Astrocyte of the hippocampus (primary cell): ENCODE results near the gene TAS1R3.
"Not testable (repeated sequence)": the region's sequence is repeated elsewhere in the genome, so short reads cannot be mapped to it uniquely, and the experiment has no call there.

ENCODE experiments used
- DNase-seq: peaks from one replicate; pipeline ENCODE4 v3.0.0; 2011; ENCODE audit warnings: low read depth, low spot score

The TAS1R3 gene

DNA sequence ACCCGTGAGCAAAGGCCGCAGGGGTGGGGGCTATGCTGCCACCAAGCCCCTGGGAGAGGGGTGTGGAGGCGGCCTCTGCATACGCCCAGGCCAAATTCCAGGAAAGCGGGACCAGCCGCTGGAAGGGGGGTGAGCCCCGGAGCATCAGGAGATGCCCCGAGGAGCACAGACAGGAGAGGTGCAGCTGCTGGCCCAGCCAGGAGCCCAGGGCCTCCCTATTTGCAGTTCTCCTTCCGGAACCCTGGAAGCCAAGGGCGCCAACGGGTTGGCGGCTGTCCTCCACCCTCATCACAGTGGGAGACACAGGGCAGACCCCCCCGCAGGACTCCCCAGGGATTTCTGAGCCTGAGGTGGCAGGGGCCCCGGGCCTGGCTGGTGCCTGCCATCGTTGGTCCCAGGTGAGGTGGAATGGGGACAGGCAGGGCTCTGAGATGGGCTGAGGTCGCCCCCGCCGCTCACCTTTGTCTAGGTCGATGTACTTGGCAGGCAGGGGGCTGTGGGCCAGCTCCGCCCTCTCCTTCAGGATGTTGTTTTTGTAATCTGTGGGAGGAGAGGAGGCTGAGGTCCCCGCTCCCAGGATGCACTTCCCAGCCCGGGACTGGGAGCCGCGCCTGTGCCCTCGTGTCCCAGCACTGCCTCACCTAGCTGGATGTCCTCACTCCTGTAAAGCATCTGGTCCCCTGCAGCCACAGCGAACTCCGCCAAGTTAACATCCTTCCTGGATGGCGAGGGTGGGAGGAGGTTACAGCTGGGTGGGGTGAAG lies 22.5 kb downstream of the TAS1R3 start:
- no peak for DNase-seq

DNA sequence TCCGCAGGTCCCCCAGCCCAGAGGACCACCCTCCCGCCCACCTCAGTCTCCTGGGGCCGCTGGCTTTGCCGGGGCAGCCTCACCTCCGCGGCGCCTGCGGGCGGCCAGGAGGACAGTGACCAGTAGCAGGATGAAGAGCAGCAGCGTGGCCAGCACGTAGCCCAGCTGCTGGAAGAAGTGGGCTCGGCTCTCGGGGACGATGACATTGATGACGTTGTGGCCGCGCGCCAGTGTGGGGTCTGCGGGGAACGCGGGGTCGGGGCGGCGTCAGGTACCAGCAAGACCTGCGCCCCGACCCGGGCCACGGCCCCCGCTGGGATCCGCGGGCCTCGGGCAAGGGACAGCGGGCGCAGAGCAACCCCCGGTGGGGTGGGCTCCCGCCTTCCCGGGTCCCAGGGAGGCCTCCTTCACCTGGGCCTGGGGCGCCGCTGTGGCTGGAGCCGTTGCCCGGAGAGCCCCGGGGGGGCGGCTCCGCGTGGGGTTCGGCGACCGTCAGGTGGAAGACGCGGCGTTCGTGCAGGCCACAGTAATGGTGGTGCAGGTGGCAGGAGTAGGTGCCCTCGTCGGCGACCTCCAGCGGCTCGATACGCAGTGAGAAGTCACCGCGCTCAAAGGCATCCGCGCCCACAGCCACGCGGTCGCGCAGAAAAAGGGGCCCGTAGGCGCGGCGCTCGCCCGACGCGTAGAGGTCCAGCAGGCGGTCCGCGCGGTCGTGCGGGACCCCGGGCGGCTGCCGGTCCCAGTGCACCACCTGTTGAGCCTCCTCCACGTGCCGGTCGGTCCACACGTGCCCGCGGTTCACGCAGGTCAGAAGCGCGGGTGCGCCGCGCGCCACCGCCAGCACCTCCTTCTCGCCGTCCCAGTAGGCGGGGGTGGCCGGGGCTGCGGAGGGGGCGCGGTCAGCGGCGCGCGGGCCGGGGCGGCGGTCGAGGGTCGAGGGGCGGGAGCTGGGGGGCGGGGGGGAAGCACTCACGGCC lies 23.5 kb downstream of the TAS1R3 start:
- no peak for DNase-seq

DNA sequence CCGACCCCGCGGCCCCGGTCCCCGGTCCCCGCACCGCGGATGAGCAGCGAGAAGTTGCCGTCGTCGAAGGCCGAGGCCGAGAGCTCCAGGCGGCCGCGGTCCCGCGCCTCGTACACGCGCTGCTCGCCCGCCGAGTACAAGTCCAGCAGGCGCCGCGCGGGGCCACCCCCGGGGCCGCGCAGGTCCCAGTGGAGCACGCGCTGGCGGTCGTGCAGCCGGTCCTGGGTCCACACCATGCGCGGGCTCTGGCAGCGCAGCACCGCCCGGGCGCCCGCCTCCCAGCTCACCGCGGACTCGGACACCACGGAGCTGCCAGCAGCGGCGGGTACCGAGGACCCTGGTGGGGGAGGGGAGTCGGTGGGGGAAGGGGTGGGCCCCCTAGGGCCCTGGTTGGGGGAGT lies 24.3 kb downstream of the TAS1R3 start:
- peak; percentile 69 for DNase-seq

DNA sequence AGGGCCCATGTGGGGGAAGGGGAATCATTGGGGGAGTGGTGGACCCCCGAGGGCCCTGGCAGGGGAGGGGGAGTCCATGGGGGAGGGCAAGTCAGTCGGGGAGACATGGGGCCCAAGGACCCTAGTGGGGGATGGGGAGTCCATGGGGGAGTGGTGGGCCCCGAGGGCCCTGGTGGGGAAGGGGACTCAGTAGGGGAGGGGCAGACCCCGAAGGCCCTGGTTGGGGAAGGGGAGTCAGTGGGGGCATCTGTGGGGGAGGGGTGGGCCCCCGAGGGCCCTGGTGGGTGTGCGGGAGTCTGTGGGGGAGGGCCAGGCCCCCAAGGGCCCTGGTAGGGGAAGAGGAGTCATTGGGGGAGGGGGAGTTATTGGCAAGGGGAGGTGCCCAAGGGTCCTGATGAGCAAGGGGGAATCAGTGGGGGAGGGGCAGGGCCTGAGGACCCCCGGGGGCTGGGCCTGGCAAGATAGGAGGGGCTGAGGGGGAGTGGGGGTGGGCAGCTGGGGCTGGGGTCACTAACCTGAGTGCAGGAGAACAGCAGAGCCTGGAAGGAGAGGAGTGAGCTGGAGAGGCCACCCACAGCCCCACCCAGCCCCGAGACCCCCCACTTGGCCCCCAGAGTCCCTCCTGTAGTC lies 25.2 kb downstream of the TAS1R3 start:
- no peak for DNase-seq

- peak; percentile 52 for DNase-seq
Observed at GRCh38 chr1:1356796-1357401, 25.8 kb downstream of the TAS1R3 start.

DNA sequence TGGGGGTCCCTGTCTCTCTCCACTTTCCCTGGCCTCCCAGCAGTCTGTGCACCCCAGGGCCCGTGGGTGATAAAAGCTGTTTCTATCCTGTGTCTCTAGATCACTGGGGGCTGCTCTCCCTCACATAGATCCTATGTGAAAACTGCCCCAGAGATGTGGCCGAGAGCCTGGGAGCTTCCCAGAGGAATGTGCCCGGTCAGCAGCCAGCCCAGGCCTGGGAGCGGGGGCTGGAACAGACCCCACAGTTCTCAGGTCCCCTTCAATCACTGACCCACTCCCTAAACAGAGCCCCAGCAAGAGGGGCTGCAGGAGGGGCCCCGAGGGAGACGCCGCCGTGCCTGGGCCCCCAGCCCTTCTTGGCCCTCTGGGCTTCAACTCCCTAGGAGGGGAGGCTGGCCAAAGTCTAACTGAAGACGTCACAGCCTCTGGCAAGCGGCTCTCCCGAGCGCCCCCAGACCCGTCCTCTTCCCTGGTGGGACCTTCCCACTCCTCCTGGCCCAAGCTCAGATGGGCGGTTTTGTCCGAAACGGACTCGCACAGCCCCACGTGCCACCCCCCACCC lies 26.9 kb downstream of the TAS1R3 start:
- DNase-seq = peak; percentile 65

DNA sequence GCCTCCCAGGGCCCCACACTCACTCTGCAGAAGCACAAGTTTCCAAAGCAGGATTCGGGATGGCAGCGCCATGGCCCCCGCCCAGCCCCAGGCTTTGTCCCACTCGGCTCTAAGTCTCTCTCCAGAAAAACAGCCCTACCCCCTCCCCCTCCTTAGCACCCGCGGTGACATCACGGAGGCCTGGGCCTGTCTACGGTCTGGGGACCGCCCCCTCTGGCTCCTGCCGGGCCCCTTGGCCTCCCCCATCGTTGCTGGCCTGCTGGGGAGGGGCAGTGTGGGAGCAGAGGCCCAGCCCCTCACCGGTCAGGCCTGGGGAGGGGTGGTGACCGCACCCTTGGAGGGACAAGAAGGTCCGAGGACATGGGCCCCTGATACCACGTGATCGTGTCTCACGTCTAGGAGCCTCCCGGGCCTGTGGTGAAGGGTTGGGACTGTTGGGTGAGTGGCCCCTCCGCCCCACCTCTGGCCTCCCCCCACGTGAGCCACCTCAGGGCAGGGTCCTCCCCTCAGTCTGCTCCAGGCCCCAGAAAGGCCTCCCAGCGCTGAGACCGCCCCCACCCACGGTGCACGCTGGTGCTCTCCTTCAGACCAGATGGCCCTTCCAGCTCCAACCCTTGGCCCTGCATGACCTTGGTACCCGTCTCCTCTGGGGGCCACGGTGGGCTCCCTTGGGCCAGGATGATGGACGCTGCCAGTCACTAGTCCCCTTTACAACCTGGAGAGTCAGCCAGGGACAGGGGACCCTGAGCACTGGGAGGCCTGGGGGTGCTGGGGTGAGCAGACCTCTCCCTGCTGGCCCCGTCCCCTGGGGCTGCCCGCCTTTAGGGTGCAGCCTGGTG lies 27.6 kb downstream of the TAS1R3 start, which contains the start of gene MXRA8:
Gene MXRA8, minus strand, starts transcription at position 123 of the 839 bp plus-strand sequence. Its CDS starts 51 bp downstream, at position 72.
- DNase-seq = peak; percentile 95

DNA sequence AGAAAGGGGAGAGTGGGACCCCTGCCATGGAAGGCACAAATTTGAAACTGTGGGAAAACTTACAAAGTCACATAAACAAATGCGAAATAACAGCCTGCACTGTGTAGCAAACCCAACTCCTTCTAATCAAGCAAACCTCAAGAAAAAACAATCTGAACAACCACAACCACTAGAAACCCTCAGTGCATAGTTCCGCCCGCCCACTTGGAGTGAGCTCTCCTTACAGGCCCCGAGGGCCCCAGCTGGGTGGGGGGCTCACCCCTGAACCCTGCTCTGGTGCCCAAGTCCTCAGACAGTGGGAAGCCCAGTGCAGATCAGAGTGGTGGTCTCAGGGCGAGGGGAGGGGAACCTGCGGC lies 28.2 kb downstream of the TAS1R3 start:
- DNase-seq = peak; percentile 87

GRCh38 chr1:1359664-1360468 lies 28.8 kb downstream of the TAS1R3 start:
- DNase-seq = peak; percentile 85

- DNase-seq = peak; percentile 98
Observed at GRCh38 chr1:1360506-1361169, 29.6 kb downstream of the TAS1R3 start.

GRCh38 chr1:1361233-1361981 lies 30.3 kb downstream of the TAS1R3 start:
- no peak for DNase-seq

DNA sequence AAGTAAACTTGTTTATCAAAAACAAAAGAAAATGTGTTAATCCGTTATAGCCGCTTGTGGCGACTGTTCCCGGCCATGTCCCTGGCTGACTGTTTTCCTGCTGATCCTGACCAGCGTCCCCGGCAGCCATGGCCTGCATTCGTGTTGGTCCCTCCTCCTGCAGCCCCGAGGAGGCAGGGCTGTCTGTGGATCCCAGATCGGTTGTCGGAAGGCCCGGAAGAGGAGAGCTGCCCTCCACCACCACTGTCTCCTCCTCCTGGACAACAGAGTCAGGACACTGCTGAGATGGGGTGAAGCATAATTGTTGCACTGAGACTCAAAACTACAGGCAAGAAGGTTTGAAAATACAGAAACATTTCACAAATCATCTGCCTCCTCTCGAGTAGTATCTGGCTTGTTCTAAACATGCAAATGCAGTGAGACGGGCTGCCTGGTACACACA lies 30.9 kb downstream of the TAS1R3 start:
- DNase-seq = peak; percentile 85

- DNase-seq = no peak
Observed at GRCh38 chr1:1364266-1364665, 33.2 kb downstream of the TAS1R3 start.

DNA sequence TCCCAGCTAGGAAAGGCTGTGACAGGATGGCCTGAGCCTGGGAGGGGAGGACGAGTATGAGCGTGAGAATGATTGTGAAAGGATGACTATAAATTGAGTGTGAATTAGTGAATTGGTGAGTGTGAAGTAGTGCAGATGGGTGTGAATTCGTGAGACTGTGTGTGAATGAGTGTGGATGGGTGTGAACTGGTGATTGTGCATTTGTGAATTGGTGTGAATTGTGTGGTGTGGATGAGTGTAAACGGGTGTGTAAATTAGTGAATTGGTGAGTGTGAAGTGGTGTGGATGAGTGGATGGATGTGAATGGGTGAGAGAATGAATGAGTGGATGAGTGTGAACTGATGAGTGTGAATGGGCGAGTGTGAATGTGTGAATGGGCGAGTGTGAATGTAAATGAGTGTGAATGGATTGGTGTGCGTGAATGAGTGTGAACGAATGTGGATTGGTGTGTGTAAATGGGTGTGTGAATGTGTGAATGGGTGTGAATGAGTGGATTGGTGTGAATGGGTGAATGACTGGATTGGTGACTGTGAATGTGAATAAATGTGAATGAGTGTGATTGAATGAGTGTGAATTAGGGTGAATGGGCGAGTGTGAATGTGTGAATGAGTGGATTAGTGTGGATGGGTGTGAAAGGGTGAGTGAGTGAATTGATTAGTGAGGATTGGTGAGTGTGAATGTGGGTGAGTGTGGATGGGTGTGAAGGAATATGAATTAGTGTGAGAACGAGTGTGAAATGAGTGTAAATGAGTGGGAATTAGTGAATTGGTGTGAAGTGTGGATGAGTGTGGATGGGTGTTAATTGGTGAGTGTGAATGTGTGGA lies 35.0 kb downstream of the TAS1R3 start:
- no peak for DNase-seq

DNA sequence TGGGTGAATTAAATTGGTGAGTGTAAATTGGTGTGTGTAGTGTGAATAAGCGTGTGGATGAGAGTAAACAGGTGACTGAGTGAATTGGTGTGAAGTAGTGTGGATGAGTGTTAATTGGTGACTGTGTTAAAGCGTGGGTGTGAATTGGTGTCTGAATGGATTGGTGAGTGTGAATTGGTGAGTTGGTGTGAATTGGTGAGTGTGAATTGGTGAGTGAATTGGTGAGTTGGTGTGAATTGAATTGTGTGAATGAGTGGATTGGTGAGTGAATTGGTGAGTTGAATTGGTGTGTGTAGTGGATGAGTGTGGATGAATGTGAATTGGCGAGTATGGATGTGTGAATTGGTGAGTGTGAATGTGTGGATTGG lies 35.6 kb downstream of the TAS1R3 start:
- DNase-seq = no peak

GRCh38 chr1:1367315-1367714 lies 36.2 kb downstream of the TAS1R3 start:
- DNase-seq = no peak

GRCh38 chr1:1370094-1370493 lies 39.0 kb downstream of the TAS1R3 start:
- not testable (repeated sequence) for DNase-seq
